Activated naive CD4-positive, alpha-beta T cell treated with anti-CD3 and anti-CD28 coated beads, Interleukin-2, amount 10 ng/mL, durations not matched to agents 7 days and 5 days (primary cell): Measurements from ENCODE around the gene SRSF1.
"Not testable (repeated sequence)": the region's sequence is repeated elsewhere in the genome, so short reads cannot be mapped to it uniquely, and the experiment has no call there.

ENCODE experiments used
- CTCF ChIA-PET: fragments of 350-600 bp; sonication (Branson Sonifier 250); formaldehyde crosslinking; loops from one replicate; lab custom pipeline; 2021; ENCODE audit warnings: antibody characterized with exemption; lab: Charles Lee
- DNase-seq: peaks from one replicate; pipeline ENCODE4 v3.0.0-alpha.2; 2020
- H3K27ac Mint-ChIP-seq: one replicate; pipeline ENCODE4 v1.8.0; 2021; ENCODE audit warnings: mild to moderate bottlenecking, moderate library complexity, mixed read lengths
- H3K27me3 Mint-ChIP-seq: one replicate; pipeline ENCODE4 v1.8.0; 2021; ENCODE audit warnings: mild to moderate bottlenecking, mixed read lengths
- H3K36me3 Mint-ChIP-seq: one replicate; pipeline ENCODE4 v1.8.0; 2021; ENCODE audit warnings: mixed read lengths
- H3K4me1 Mint-ChIP-seq: one replicate; pipeline ENCODE4 v1.8.0; 2021; ENCODE audit warnings: mixed read lengths
- H3K4me3 Mint-ChIP-seq: one replicate; pipeline ENCODE4 v1.8.0; 2021; ENCODE audit warnings: mild to moderate bottlenecking, moderate library complexity, mixed read lengths
- H3K9me3 Mint-ChIP-seq: one replicate; pipeline ENCODE4 v1.8.0; 2021; ENCODE audit warnings: mixed read lengths

Gene SRSF1

GRCh38 chr17:58006924-58007780, at the start of gene SRSF1:
SRSF1 (minus strand) TSS chr17:58007246; CDS start chr17:58007137, 109 bp downstream.
- CTCF ChIA-PET = interaction anchor here (0.6 to 2.8 kb wide), 7 partner anchors 7 to 150 kb away, joined by 3 to 14 read pairs (median 3); no protein-coding TSS in a partner anchor
- peak within 1 kb of the TSS; percentile 99 for H3K4me3 Mint-ChIP-seq

GRCh38 chr17:58056476-58056875, 49.4 kb upstream of the SRSF1 start:
- peaks cover 39% of the 10 kb centered on the region for H3K27me3 Mint-ChIP-seq
- no peak overlapping the region for H3K27ac Mint-ChIP-seq
- H3K4me1 Mint-ChIP-seq = peaks cover 13% of the 10 kb centered on the region
- DNase-seq = no peak
- CTCF ChIA-PET = no interaction called here
- H3K36me3 Mint-ChIP-seq = no peaks in the 10 kb centered on the region
- no peak overlapping the region for H3K4me3 Mint-ChIP-seq
- no peaks in the 10 kb centered on the region for H3K9me3 Mint-ChIP-seq

More at GRCh38 chr17:58006924-58007780, at the start of gene SRSF1:
- Mint-ChIP-seq H3K27ac (peak within 1 kb of the TSS; percentile 99), H3K4me1 (peaks cover 52% of the 10 kb centered on the region), H3K36me3 (peaks cover 46% of the 10 kb centered on the region), H3K9me3 (no peaks in the 10 kb centered on the region), H3K27me3 (no peaks in the 10 kb centered on the region)
- peak; percentile 98 for DNase-seq

- no peaks in the 10 kb centered on the region for H3K9me3 Mint-ChIP-seq
- peaks cover 28% of the 10 kb centered on the region for H3K27me3 Mint-ChIP-seq
- H3K4me3 Mint-ChIP-seq = no peak overlapping the region
- no peaks in the 10 kb centered on the region for H3K36me3 Mint-ChIP-seq
- CTCF ChIA-PET = no interaction called here
- H3K27ac Mint-ChIP-seq = no peak overlapping the region
- no peak for DNase-seq
- H3K4me1 Mint-ChIP-seq = peaks cover 11% of the 10 kb centered on the region
These were observed 47.6 kb upstream of the SRSF1 start for GRCh38 chr17:58054641-58055040.

- H3K9me3 Mint-ChIP-seq = no peaks in the 10 kb centered on the region
- H3K27me3 Mint-ChIP-seq = peaks cover 30% of the 10 kb centered on the region
- no peak for DNase-seq
- H3K27ac Mint-ChIP-seq = peak overlapping the region; percentile 15
- no peaks in the 10 kb centered on the region for H3K36me3 Mint-ChIP-seq
- CTCF ChIA-PET = no interaction called here
- no peak overlapping the region for H3K4me3 Mint-ChIP-seq
- H3K4me1 Mint-ChIP-seq = peaks cover 11% of the 10 kb centered on the region
These were observed 46.1 kb upstream of the SRSF1 start for GRCh38 chr17:58052945-58053715.

- Mint-ChIP-seq H3K27me3 (peaks cover 33% of the 10 kb centered on the region), H3K9me3 (no peaks in the 10 kb centered on the region), H3K36me3 (no peaks in the 10 kb centered on the region), H3K27ac (no peak overlapping the region), H3K4me3 (no peak overlapping the region), H3K4me1 (peaks cover 11% of the 10 kb centered on the region)
- DNase-seq = no peak
- CTCF ChIA-PET = interaction anchor here (1.3 kb wide), 1 partner anchor 10 kb away, joined by 3 read pairs; no protein-coding TSS in a partner anchor
These were observed 45.4 kb upstream of the SRSF1 start for GRCh38 chr17:58052407-58052806.

GRCh38 chr17:58051468-58051867, 44.4 kb upstream of the SRSF1 start:
- Mint-ChIP-seq H3K9me3 (no peaks in the 10 kb centered on the region), H3K36me3 (no peaks in the 10 kb centered on the region), H3K4me1 (peaks cover 11% of the 10 kb centered on the region), H3K27me3 (peaks cover 34% of the 10 kb centered on the region), H3K4me3 (no peak overlapping the region), H3K27ac (no peak overlapping the region)
- CTCF ChIA-PET = interaction anchor here (0.6 to 1.3 kb wide), 2 partner anchors 11 to 870 kb away, joined by 3 read pairs; no protein-coding TSS in a partner anchor
- no peak for DNase-seq

GRCh38 chr17:58050966-58051365, 43.9 kb upstream of the SRSF1 start:
- peaks cover 36% of the 10 kb centered on the region for H3K27me3 Mint-ChIP-seq
- no peak overlapping the region for H3K4me3 Mint-ChIP-seq
- CTCF ChIA-PET = no interaction called here
- no peaks in the 10 kb centered on the region for H3K36me3 Mint-ChIP-seq
- no peak overlapping the region for H3K27ac Mint-ChIP-seq
- DNase-seq = no peak
- no peaks in the 10 kb centered on the region for H3K9me3 Mint-ChIP-seq
- peaks cover 11% of the 10 kb centered on the region for H3K4me1 Mint-ChIP-seq

GRCh38 chr17:58049533-58049932, 42.5 kb upstream of the SRSF1 start:
- CTCF ChIA-PET = no interaction called here

GRCh38 chr17:58047376-58048150, 40.5 kb upstream of the SRSF1 start:
- H3K4me3 Mint-ChIP-seq = no peak overlapping the region

More at GRCh38 chr17:58049533-58049932, 42.5 kb upstream of the SRSF1 start:
- no peaks in the 10 kb centered on the region for H3K36me3 Mint-ChIP-seq
- no peaks in the 10 kb centered on the region for H3K9me3 Mint-ChIP-seq
- no peak overlapping the region for H3K27ac Mint-ChIP-seq
- H3K27me3 Mint-ChIP-seq = peaks cover 33% of the 10 kb centered on the region
- no peak overlapping the region for H3K4me3 Mint-ChIP-seq
- H3K4me1 Mint-ChIP-seq = peaks cover 11% of the 10 kb centered on the region
- no peak for DNase-seq

GRCh38 chr17:58046239-58047094, 39.4 kb upstream of the SRSF1 start:
- Mint-ChIP-seq H3K27ac (no peak overlapping the region), H3K9me3 (no peaks in the 10 kb centered on the region), H3K4me3 (no peak overlapping the region), H3K4me1 (no peaks in the 10 kb centered on the region), H3K27me3 (peaks cover 50% of the 10 kb centered on the region), H3K36me3 (no peaks in the 10 kb centered on the region)
- DNase-seq = no peak
- CTCF ChIA-PET = no interaction called here

More at GRCh38 chr17:58047376-58048150, 40.5 kb upstream of the SRSF1 start:
- Mint-ChIP-seq H3K27me3 (peaks cover 42% of the 10 kb centered on the region), H3K4me1 (peaks cover 3% of the 10 kb centered on the region), H3K27ac (no peak overlapping the region), H3K9me3 (no peaks in the 10 kb centered on the region), H3K36me3 (no peaks in the 10 kb centered on the region)
- no peak for DNase-seq
- CTCF ChIA-PET = interaction anchor here (0.5 kb wide), 1 partner anchor 13 kb away, joined by 4 read pairs; no protein-coding TSS in a partner anchor

GRCh38 chr17:58044256-58044655, 37.2 kb upstream of the SRSF1 start:
- H3K4me1 Mint-ChIP-seq, H3K36me3 Mint-ChIP-seq, H3K9me3 Mint-ChIP-seq: not testable (repeated sequence)

GRCh38 chr17:58043221-58044181, 36.5 kb upstream of the SRSF1 start:
- Mint-ChIP-seq H3K36me3 (no peaks in the 10 kb centered on the region), H3K27ac (no peak overlapping the region), H3K27me3 (peaks cover 65% of the 10 kb centered on the region), H3K9me3 (no peaks in the 10 kb centered on the region), H3K4me1 (no peaks in the 10 kb centered on the region), H3K4me3 (no peak overlapping the region)
- DNase-seq = no peak
- CTCF ChIA-PET = interaction anchor here (1.5 kb wide), 1 partner anchor 70 kb away, joined by 3 read pairs; no protein-coding TSS in a partner anchor

More at GRCh38 chr17:58044256-58044655, 37.2 kb upstream of the SRSF1 start:
- H3K27ac Mint-ChIP-seq, DNase-seq, H3K4me3 Mint-ChIP-seq: not testable (repeated sequence)
- CTCF ChIA-PET = interaction anchor here (1.5 kb wide), 1 partner anchor 70 kb away, joined by 3 read pairs; no protein-coding TSS in a partner anchor
- peaks cover 66% of the 10 kb centered on the region for H3K27me3 Mint-ChIP-seq
